CD14-positive monocyte (primary cell): ENCODE results near the gene ENGASE. TPM values are rescaled to one million over a fixed set of nuclear protein-coding genes. Genes with fewer than 3 reads are reported as not detected.

Experiments used
- DNase-seq, 3 donors: peaks; one replicate each; pipeline ENCODE4 v3.0.0-alpha.2; 2011 to 2022
- H2AFZ ChIP-seq: 2 replicates; pipeline ENCODE4 v1.6.0; 2012; ENCODE audit warnings: mild to moderate bottlenecking, low read depth, low read length, inconsistent platforms; ENCODE audit not compliant: insufficient read depth, poor library complexity, severe bottlenecking
- H3K27ac ChIP-seq, 2 donors: 1 replicate in 1 of 2; 2 replicates in 1 of 2; pipeline ENCODE4 v1.5.1; 2012 to 2013; ENCODE audit warnings: low read length in 2 of 2, control low read depth in 1 of 2, inconsistent platforms in 1 of 2, low read depth in 1 of 2, mild to moderate bottlenecking in 1 of 2
- H3K27me3 ChIP-seq, 2 donors: one replicate each; pipeline versions ENCODE4 v1.6.0 to v1.6.1; 2011 to 2013; ENCODE audit warnings: low read length in 2 of 2; ENCODE audit not compliant: control insufficient read depth in 2 of 2, insufficient read depth in 2 of 2
- H3K36me3 ChIP-seq, 2 donors: replicated peaks in 1 of 2; 1 replicate in 1 of 2; 2 replicates in 1 of 2; pipeline versions ENCODE4 v1.5.1 to v1.6.1; 2012 to 2013; ENCODE audit warnings: low read length in 2 of 2, control low read depth in 1 of 2, inconsistent platforms in 1 of 2, mild to moderate bottlenecking in 1 of 2; ENCODE audit not compliant: insufficient read depth in 2 of 2, control insufficient read depth in 1 of 2
- H3K4me1 ChIP-seq, 2 donors: 1 replicate in 1 of 2; 2 replicates in 1 of 2; pipeline versions ENCODE4 v1.5.1 to v1.6.1; 2012 to 2013; ENCODE audit warnings: low read length in 2 of 2, control low read depth in 1 of 2, inconsistent platforms in 1 of 2, mild to moderate bottlenecking in 1 of 2, moderate library complexity in 1 of 2; ENCODE audit not compliant: insufficient read depth in 2 of 2, control insufficient read depth in 1 of 2
- H3K4me2 ChIP-seq: replicated peaks from 2 replicates; pipeline ENCODE3; 2012; ENCODE audit warnings: low read length, moderate library complexity, mild to moderate bottlenecking; ENCODE audit not compliant: poor library complexity, severe bottlenecking; ENCODE audit errors: extremely low read depth
- H3K4me3 ChIP-seq, 3 experiments: fragments of 200-600 bp in 1 of 3; sonication (generic) in 1 of 3; replicated peaks in 1 of 3; 1 replicate in 2 of 3; 2 replicates in 1 of 3; pipeline ENCODE4 v1.5.1; 2011 to 2013; ENCODE audit warnings: low read length in 3 of 3, mild to moderate bottlenecking in 3 of 3, control low read depth in 2 of 3, low read depth in 2 of 3, inconsistent platforms in 1 of 3, moderate library complexity in 1 of 3
- H3K79me2 ChIP-seq: 2 replicates; pipeline ENCODE4 v1.6.0; 2012; ENCODE audit warnings: mild to moderate bottlenecking, control low read depth, inconsistent platforms, low read length, moderate library complexity; ENCODE audit not compliant: insufficient read depth
- H3K9ac ChIP-seq: 2 replicates; pipeline ENCODE4 v1.6.0; 2017; ENCODE audit warnings: low read length, mild to moderate bottlenecking; ENCODE audit not compliant: insufficient read depth, poor library complexity, severe bottlenecking
- H3K9me3 ChIP-seq, 2 donors: replicated peaks in 1 of 2; 1 replicate in 1 of 2; 2 replicates in 1 of 2; pipeline versions ENCODE4 v1.5.1 to v1.6.1; 2012 to 2013; ENCODE audit warnings: low read length in 2 of 2, control low read depth in 1 of 2; ENCODE audit not compliant: control insufficient read depth in 1 of 2, insufficient read depth in 1 of 2
- H4K20me1 ChIP-seq: 2 replicates; pipeline ENCODE4 v1.6.0; 2012; ENCODE audit warnings: mild to moderate bottlenecking, low read length, control low read depth, moderate library complexity; ENCODE audit not compliant: insufficient read depth
- H3K27ac Mint-ChIP-seq, 7 donors: one replicate each; pipeline ENCODE4 v1.8.0; 2020; ENCODE audit warnings: mild to moderate bottlenecking in 7 of 7, mixed read lengths in 7 of 7, moderate library complexity in 6 of 7, inconsistent platforms in 2 of 7
- H3K27me3 Mint-ChIP-seq, 3 donors: one replicate each; pipeline ENCODE4 v1.8.0; 2021 to 2022; ENCODE audit warnings: low read depth in 3 of 3, mild to moderate bottlenecking in 3 of 3, mixed read lengths in 3 of 3, moderate library complexity in 3 of 3, inconsistent platforms in 1 of 3
- H3K36me3 Mint-ChIP-seq, 2 donors: one replicate each; pipeline ENCODE4 v1.8.0; 2020; ENCODE audit warnings: mixed read lengths in 2 of 2, inconsistent platforms in 1 of 2, mild to moderate bottlenecking in 1 of 2
- H3K4me1 Mint-ChIP-seq: one replicate; pipeline ENCODE4 v1.8.0; 2020; ENCODE audit warnings: mild to moderate bottlenecking, mixed read lengths
- H3K4me3 Mint-ChIP-seq, 2 donors: one replicate each; pipeline ENCODE4 v1.8.0; 2020; ENCODE audit warnings: mild to moderate bottlenecking in 2 of 2, mixed read lengths in 2 of 2, moderate library complexity in 1 of 2
- H3K9me3 Mint-ChIP-seq, 7 donors: one replicate each; pipeline ENCODE4 v1.8.0; 2020 to 2022; ENCODE audit warnings: mixed read lengths in 7 of 7, mild to moderate bottlenecking in 6 of 7, moderate library complexity in 6 of 7, inconsistent platforms in 2 of 7
- CTCF ChIP-seq: fragments of 200-600 bp; IDR thresholded peaks from one replicate; pipeline ENCODE4 v1.8.0; 2022; ENCODE audit warnings: antibody characterized with exemption, mild to moderate bottlenecking
- WGBS: methylation state at CpG from one replicate; pipeline ENCODE4 v1.1.5; 2013; ENCODE audit warnings: missing lambda C conversion rate; ENCODE audit not compliant: insufficient coverage; 5-methylcytosine and 5-hydroxymethylcytosine counted together
- intact Hi-C, 2 donors: fragments of 100-400 bp; cut with micrococcal nuclease; formaldehyde crosslinking; loops; one replicate each; pipeline versions ENCODE4 v1.15.0 to v1.15.1; 2023
- polyA plus RNA-seq, 3 donors: library from polyadenylated mRNA; depleted of rRNA in 1 of 3; unstranded in 2 of 3; stranded (reverse) in 1 of 3; fragments of 300-500 nt in 2 of 3; fragments of >200 nt in 1 of 3; fragmentation: Illumina TruSeq in 2 of 3; gene quantifications; 1 replicate in 2 of 3; 2 replicates in 1 of 3; pipeline ENCODE4 v1.2.3, GENCODE V29; 2012 to 2021

ENGASE gene
- polyA plus RNA-seq, 3 donors: 2.6 to 150 (median 3.0) TPM

DNA sequence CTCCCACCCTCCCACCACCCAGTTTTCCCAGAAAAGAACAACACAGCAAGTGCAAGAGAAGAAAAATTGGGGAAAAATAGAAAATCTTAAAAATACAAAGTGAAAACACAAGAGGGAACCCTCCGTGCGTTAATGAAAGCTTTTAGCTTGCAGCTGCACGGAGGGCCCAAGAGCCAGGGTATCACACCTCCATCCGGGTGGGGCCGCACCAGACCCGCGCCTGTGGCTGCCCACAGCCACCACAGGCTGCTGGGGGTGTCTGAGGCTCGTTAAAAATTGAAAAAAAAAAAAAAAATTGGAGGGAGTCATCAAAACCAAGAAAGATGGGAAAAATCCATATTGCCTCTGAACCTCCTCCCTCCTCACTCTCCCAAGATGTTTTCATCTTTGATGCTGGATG is 18.6 kb downstream of the ENGASE start:
- H2AFZ ChIP-seq: no peak overlapping the region
- DNase-seq: no peak
- peaks cover 0 to 5% of the 10 kb centered on the region in 2 donors for H3K36me3 Mint-ChIP-seq
- peaks cover 0 to 28% of the 10 kb centered on the region in 2 donors for H3K27me3 ChIP-seq
- intact Hi-C loops: no loop called here
- no peak overlapping the region for H3K27ac Mint-ChIP-seq
- peaks cover 4% of the 10 kb centered on the region for H4K20me1 ChIP-seq
- no peak overlapping the region for H3K4me3 ChIP-seq
- no peaks in the 10 kb centered on the region for H3K4me1 Mint-ChIP-seq
- no peaks in the 10 kb centered on the region for H3K36me3 ChIP-seq
- H3K9me3 ChIP-seq: no peaks in the 10 kb centered on the region
- no peaks in the 10 kb centered on the region for H3K79me2 ChIP-seq
- no peak overlapping the region for H3K9ac ChIP-seq
- peaks cover 21 to 52% (median 28%) of the 10 kb centered on the region in 3 donors for H3K27me3 Mint-ChIP-seq
- H3K9me3 Mint-ChIP-seq: peaks cover 0 to 5% (median 0%) of the 10 kb centered on the region in 7 donors
- 57% methylated on average over 7 of the region's 8 CpGs for WGBS
- no peak overlapping the region for H3K27ac ChIP-seq
- H3K4me1 ChIP-seq: no peaks in the 10 kb centered on the region
- no peak overlapping the region for H3K4me2 ChIP-seq
- no peak overlapping the region for H3K4me3 Mint-ChIP-seq
- no peak for TF ChIP-seq CTCF

GRCh38 chr17:79094261-79094660 is 19.6 kb downstream of the ENGASE start:
- Histone ChIP-seq H3K4me1 (no peaks in the 10 kb centered on the region), H3K79me2 (no peaks in the 10 kb centered on the region), H3K27me3 (peaks cover 0 to 33% of the 10 kb centered on the region in 2 donors), H3K4me2 (no peak overlapping the region), H3K27ac (no peak overlapping the region), H3K36me3 (no peaks in the 10 kb centered on the region), H3K9ac (no peak overlapping the region), H3K9me3 (no peaks in the 10 kb centered on the region), H4K20me1 (no peaks in the 10 kb centered on the region), H3K4me3 (no peak overlapping the region), H2AFZ (no peak overlapping the region)
- no peak for DNase-seq
- TF ChIP-seq CTCF: no peak
- WGBS: 85% methylated on average over 5 of the region's 17 CpGs
- intact Hi-C loops: no loop called here
- Mint-ChIP-seq H3K9me3 (peaks cover 0 to 5% (median 0%) of the 10 kb centered on the region in 7 donors), H3K36me3 (no peaks in the 10 kb centered on the region), H3K27me3 (peaks cover 27 to 60% (median 32%) of the 10 kb centered on the region in 3 donors), H3K27ac (no peak overlapping the region), H3K4me3 (no peak overlapping the region), H3K4me1 (no peaks in the 10 kb centered on the region)
